HepG2 (cell line): Measurements from ENCODE around the gene MYOM1. TPM values are rescaled to one million over a fixed set of nuclear protein-coding genes. Genes with fewer than 3 reads are reported as not detected.

Experiments used
- ATAC-seq: fragments of 200-7000 bp; cut with Tn5 transposase; 3 replicates; pipeline ENCODE4 v1.9.1; 2020; ENCODE audit warnings: mild to moderate bottlenecking, moderate library complexity
- BruUV-seq: library from RNA; stranded (reverse); fragments of 400-500 nt; replicated peaks from 2 replicates; lab custom pipeline; 2021; lab: Mats Ljungman, UMichigan
- CTCF ChIA-PET: fragments of 300-600 bp; formaldehyde crosslinking; extraction: SDS; loops from one replicate; lab custom pipeline; 2021; ENCODE audit warnings: low total read pairs, inconsistent platforms, low intra/inter-chr PET ratio; lab: Yijun Ruan, JAX
- POLR2A ChIA-PET: fragments of 350-600 bp; sonication (Branson Sonifier 250); formaldehyde crosslinking; loops from one replicate; lab custom pipeline; 2020; ENCODE audit warnings: antibody characterized with exemption, inconsistent platforms; lab: Yijun Ruan, JAX
- DNase-seq: peaks from one replicate; pipeline ENCODE4 v3.0.0-alpha.2; 2015; ENCODE audit warnings: low spot score
- FAIRE-seq: peaks from 3 replicates; lab custom pipeline; 2011; peaks lifted over from hg19 to GRCh38; lab: Jason Lieb, UNC
- H2AFZ ChIP-seq: one replicate; pipeline ENCODE4 v1.6.1; 2011; ENCODE audit warnings: low read length, inconsistent platforms
- H3K27ac ChIP-seq: fragments of 300-600 bp; 3 replicates; pipeline ENCODE4 v1.8.0; 2011; ENCODE audit warnings: mixed run types, mild to moderate bottlenecking, mixed read lengths, low read length, inconsistent platforms; ENCODE audit not compliant: insufficient read depth; ENCODE audit errors: extremely low read length
- H3K27me3 ChIP-seq, 2 experiments: fragments of 200-600 bp in 1 of 2; 2 replicates in 1 of 2; 3 replicates in 1 of 2; pipeline versions ENCODE4 v1.6.0 to v1.8.0; 2011; ENCODE audit warnings: low read length in 2 of 2, mild to moderate bottlenecking in 2 of 2, moderate library complexity in 2 of 2, inconsistent platforms in 1 of 2; ENCODE audit not compliant: insufficient read depth in 2 of 2, control insufficient read depth in 1 of 2
- H3K36me3 ChIP-seq, 2 experiments: fragments of 200-600 bp in 1 of 2; replicated peaks in 1 of 2; 2 replicates in 1 of 2; 3 replicates in 1 of 2; pipeline versions ENCODE4 v1.5.1 to v1.8.0; 2011; ENCODE audit warnings: low read length in 2 of 2, inconsistent platforms in 1 of 2; ENCODE audit not compliant: insufficient read depth in 2 of 2, control insufficient read depth in 1 of 2
- H3K4me1 ChIP-seq: 2 replicates; pipeline ENCODE4 v1.5.1; 2012; ENCODE audit warnings: low read length, inconsistent platforms; ENCODE audit not compliant: insufficient read depth
- H3K4me2 ChIP-seq: 2 replicates; pipeline ENCODE4 v1.6.0; 2011; ENCODE audit warnings: low read depth, low read length, inconsistent platforms
- H3K4me3 ChIP-seq, 3 experiments: fragments of 200-600 bp in 1 of 3; sonication (generic), shearing (Covaris generic) in 1 of 3; replicated peaks in 1 of 3; 2 replicates each; pipeline ENCODE4 v1.5.1; 2011 to 2016; ENCODE audit warnings: low read length in 3 of 3, inconsistent platforms in 2 of 3, low read depth in 2 of 3, mild to moderate bottlenecking in 2 of 3, control low read depth in 1 of 3, mixed read lengths in 1 of 3; ENCODE audit not compliant: insufficient read depth in 1 of 3
- H3K79me2 ChIP-seq: one replicate; pipeline ENCODE4 v1.6.1; 2011; ENCODE audit warnings: low read length, inconsistent platforms; ENCODE audit not compliant: insufficient read depth
- H3K9ac ChIP-seq: 2 replicates; pipeline ENCODE4 v1.6.0; 2011; ENCODE audit warnings: mild to moderate bottlenecking, low read depth, low read length, inconsistent platforms; ENCODE audit not compliant: insufficient read depth
- H3K9me3 ChIP-seq: 2 replicates; pipeline ENCODE4 v1.5.1; 2012; ENCODE audit warnings: mild to moderate bottlenecking, low read length
- H4K20me1 ChIP-seq: 2 replicates; pipeline ENCODE4 v1.6.0; 2011; ENCODE audit warnings: inconsistent platforms, mild to moderate bottlenecking, low read length, moderate library complexity; ENCODE audit not compliant: insufficient read depth
- BHLHE40 ChIP-seq: IDR thresholded peaks from 2 replicates; pipeline ENCODE4 v1.6.1; 2011; ENCODE audit warnings: low read length, improper control_type of control experiment
- EP300 ChIP-seq, 3 experiments: sonication (generic) in 1 of 3; formaldehyde crosslinking in 1 of 3; IDR thresholded peaks; 2 replicates each; pipeline versions ENCODE4 v1.5.1 to v1.6.1; 2011 to 2020; ENCODE audit warnings: low read depth in 2 of 3, low read length in 2 of 3, borderline replicate concordance in 1 of 3, improper control_type of control experiment in 1 of 3, mild to moderate bottlenecking in 1 of 3, missing genetic modification reagents in 1 of 3, moderate library complexity in 1 of 3
- FOXJ3 ChIP-seq: sonication (generic); formaldehyde crosslinking; IDR thresholded peaks from 2 replicates; pipeline ENCODE4 v1.4.0; 2020; ENCODE audit warnings: missing genetic modification reagents, mild to moderate bottlenecking, borderline replicate concordance
- GTF2F1 ChIP-seq: fragments of 150-350 bp; IDR thresholded peaks from 2 replicates; pipeline ENCODE4 v1.6.1; 2014; ENCODE audit warnings: low read length
- HCFC1 ChIP-seq: fragments of 150-350 bp; IDR thresholded peaks from 2 replicates; pipeline ENCODE4 v1.6.1; 2014; ENCODE audit warnings: low read depth, low read length
- HOXD1 ChIP-seq: sonication (generic); formaldehyde crosslinking; IDR thresholded peaks from 2 replicates; pipeline ENCODE4 v1.5.0; 2020; ENCODE audit warnings: missing genetic modification reagents
- IKZF4 ChIP-seq: sonication (generic); formaldehyde crosslinking; IDR thresholded peaks from 2 replicates; pipeline ENCODE4 v1.5.1; 2020; ENCODE audit warnings: borderline replicate concordance, mild to moderate bottlenecking, low read depth, missing genetic modification reagents; ENCODE audit errors: not compliant biosample characterization
- KMT2B ChIP-seq: IDR thresholded peaks from 2 replicates; pipeline ENCODE4 v1.6.1; 2016; ENCODE audit warnings: missing genetic modification reagents, missing compliant biosample characterization
- MTA1 ChIP-seq: sonication (generic); formaldehyde crosslinking; IDR thresholded peaks from 2 replicates; pipeline ENCODE4 v1.4.0; 2020; ENCODE audit warnings: missing genetic modification reagents, mild to moderate bottlenecking, borderline replicate concordance
- ZBTB37 ChIP-seq: sonication (generic); formaldehyde crosslinking; IDR thresholded peaks from 2 replicates; pipeline ENCODE4 v1.4.0; 2020; ENCODE audit warnings: mild to moderate bottlenecking, missing genetic modification reagents
- ZFP1 ChIP-seq: IDR thresholded peaks from 2 replicates; pipeline ENCODE4 v1.6.1; 2016
- ZNF263 ChIP-seq: sonication (generic); formaldehyde crosslinking; IDR thresholded peaks from 2 replicates; pipeline ENCODE4 v1.4.0; 2020; ENCODE audit warnings: missing genetic modification reagents
- ZNF644 ChIP-seq: IDR thresholded peaks from 2 replicates; pipeline ENCODE4 v1.6.1; 2016; ENCODE audit warnings: low read depth
- ZNF670 ChIP-seq: sonication (generic); formaldehyde crosslinking; IDR thresholded peaks from 2 replicates; pipeline ENCODE4 v1.8.0; 2022; ENCODE audit warnings: mild to moderate bottlenecking, missing genetic modification reagents, borderline replicate concordance
- ZNF713 ChIP-seq: sonication (generic); formaldehyde crosslinking; IDR thresholded peaks from 2 replicates; pipeline ENCODE4 v1.4.0; 2020; ENCODE audit warnings: mild to moderate bottlenecking, missing genetic modification reagents
- ZNF883 ChIP-seq: sonication (generic); formaldehyde crosslinking; IDR thresholded peaks from 2 replicates; pipeline ENCODE4 v1.5.1; 2020; ENCODE audit warnings: mild to moderate bottlenecking, missing genetic modification reagents; ENCODE audit errors: not compliant biosample characterization
- ZSCAN12 ChIP-seq: sonication (generic); formaldehyde crosslinking; IDR thresholded peaks from 2 replicates; pipeline ENCODE4 v1.9.0; 2021; ENCODE audit warnings: mild to moderate bottlenecking, missing genetic modification reagents
- in situ Hi-C: cut with HindIII; loops from 2 replicates; pipeline ENCODE4 v1.10.0; 2017; ENCODE audit warnings: low pct_unique_long_range_greater_than_20kb; ENCODE audit not compliant: extremely low pct_ligation_motif_present
- intact Hi-C: fragments of 100-400 bp; cut with micrococcal nuclease; formaldehyde crosslinking; loops from one replicate; pipeline ENCODE4 v1.10.0; 2022; ENCODE audit not compliant: unreplicated experiment
- polyA plus RNA-seq, 8 experiments: library from polyadenylated mRNA; depleted of rRNA in 3 of 8; stranded (reverse) in 7 of 8; unstranded in 1 of 8; fragments of >200 nt; fragmentation: Illumina TruSeq in 4 of 8; extraction: Trizol in 4 of 8; gene quantifications; 2 replicates each; pipeline versions ENCODE4 v1.2.1 to v1.2.3, GENCODE V29; 2011 to 2016; ENCODE audit warnings: low read depth in 4 of 8, missing spikeins in 1 of 8, mixed read lengths in 1 of 8; ENCODE audit not compliant: insufficient read depth in 1 of 8
- total RNA-seq, 5 experiments: library from RNA; depleted of rRNA; stranded (reverse); fragments of >200 nt; fragmentation: Illumina TruSeq; extraction: Trizol; gene quantifications; 2 replicates each; pipeline ENCODE4 v1.2.3, GENCODE V29; 2016; ENCODE audit warnings: low read depth in 1 of 5
- TF ChIP-seq, protein P1 (sequence below): sonication (generic); formaldehyde crosslinking; IDR thresholded peaks from 2 replicates; pipeline ENCODE4 v1.8.1; 2023; ENCODE audit warnings: missing genetic modification reagents, mild to moderate bottlenecking, borderline replicate concordance
- TF ChIP-seq, protein P2 (sequence below): sonication (generic); formaldehyde crosslinking; IDR thresholded peaks from 2 replicates; pipeline ENCODE4 v1.8.0; 2022; ENCODE audit warnings: mild to moderate bottlenecking, missing genetic modification reagents, moderate library complexity
- TF ChIP-seq, protein P3 (sequence below): IDR thresholded peaks from 2 replicates; pipeline ENCODE4 v1.6.1; 2016

Gene MYOM1
- total and polyA plus RNA-seq, 2 of the 13 experiments (the other 11 are each of a cell fraction or from before 2014, with no cell fraction given) = 0.46 to 0.98 TPM

DNA sequence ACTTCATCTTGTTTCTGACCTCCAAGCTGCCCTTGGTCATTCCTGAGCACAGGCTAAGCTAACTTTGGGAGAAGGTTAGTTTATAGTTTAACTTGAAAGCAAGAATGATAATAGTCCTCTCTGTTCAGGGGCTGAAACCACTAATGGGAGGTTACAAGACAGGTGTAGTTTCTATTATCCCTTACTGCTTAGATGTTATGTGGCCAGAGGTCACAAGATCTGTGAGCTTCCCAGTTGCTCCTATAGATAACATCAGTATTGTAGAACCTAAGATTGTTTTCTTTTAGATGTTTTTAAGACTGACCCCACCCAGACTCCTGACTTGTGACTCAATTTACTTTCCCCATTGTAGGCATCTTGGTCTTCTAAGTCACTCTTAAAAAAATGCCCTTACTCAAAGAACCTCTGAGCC is 112.0 kb downstream of the MYOM1 start:
- POLR2A ChIA-PET = no interaction called here
- TF ChIP-seq GTF2F1 (no peak), FOXJ3 (CRISPR knock-in tag) (peak; percentile 47; the same call in 1 of the 2 replicates), IKZF4 (CRISPR knock-in tag) (no peak), EP300 (IDR thresholded peaks at IDR 0.05; ENCODE audit: low read depth in 2 of 2, low read length in 2 of 2) (peak in 1 of 2 experiments; percentile 68; a peak in 2 of 4 replicates), EP300 (CRISPR knock-in tag; IDR thresholded peaks at IDR 0.05; ENCODE audit: borderline replicate concordance) (no peak; the same call in 1 of the 2 replicates), HOXD1 (CRISPR knock-in tag) (no peak), ZNF644 (CRISPR knock-in tag) (0 out of 2 replicates have a peak, but pooled peaks have one; percentile 33), HCFC1 (no peak), ZNF883 (CRISPR knock-in tag) (no peak), KMT2B (no peak), ZFP1 (no peak), ZNF670 (CRISPR knock-in tag) (no peak), BHLHE40 (no peak), ZNF713 (CRISPR knock-in tag) (no peak), ZNF263 (CRISPR knock-in tag) (no peak), ZSCAN12 (no peak), ZBTB37 (CRISPR knock-in tag) (no peak), MTA1 (CRISPR knock-in tag) (no peak)
- TF ChIP-seq, protein P1, sequence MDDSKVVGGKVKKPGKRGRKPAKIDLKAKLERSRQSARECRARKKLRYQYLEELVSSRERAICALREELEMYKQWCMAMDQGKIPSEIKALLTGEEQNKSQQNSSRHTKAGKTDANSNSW = no peak
- TF ChIP-seq, protein P2, sequence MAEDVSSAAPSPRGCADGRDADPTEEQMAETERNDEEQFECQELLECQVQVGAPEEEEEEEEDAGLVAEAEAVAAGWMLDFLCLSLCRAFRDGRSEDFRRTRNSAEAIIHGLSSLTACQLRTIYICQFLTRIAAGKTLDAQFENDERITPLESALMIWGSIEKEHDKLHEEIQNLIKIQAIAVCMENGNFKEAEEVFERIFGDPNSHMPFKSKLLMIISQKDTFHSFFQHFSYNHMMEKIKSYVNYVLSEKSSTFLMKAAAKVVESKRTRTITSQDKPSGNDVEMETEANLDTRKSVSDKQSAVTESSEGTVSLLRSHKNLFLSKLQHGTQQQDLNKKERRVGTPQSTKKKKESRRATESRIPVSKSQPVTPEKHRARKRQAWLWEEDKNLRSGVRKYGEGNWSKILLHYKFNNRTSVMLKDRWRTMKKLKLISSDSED (CRISPR knock-in tag) = no peak
- TF ChIP-seq, protein P3, sequence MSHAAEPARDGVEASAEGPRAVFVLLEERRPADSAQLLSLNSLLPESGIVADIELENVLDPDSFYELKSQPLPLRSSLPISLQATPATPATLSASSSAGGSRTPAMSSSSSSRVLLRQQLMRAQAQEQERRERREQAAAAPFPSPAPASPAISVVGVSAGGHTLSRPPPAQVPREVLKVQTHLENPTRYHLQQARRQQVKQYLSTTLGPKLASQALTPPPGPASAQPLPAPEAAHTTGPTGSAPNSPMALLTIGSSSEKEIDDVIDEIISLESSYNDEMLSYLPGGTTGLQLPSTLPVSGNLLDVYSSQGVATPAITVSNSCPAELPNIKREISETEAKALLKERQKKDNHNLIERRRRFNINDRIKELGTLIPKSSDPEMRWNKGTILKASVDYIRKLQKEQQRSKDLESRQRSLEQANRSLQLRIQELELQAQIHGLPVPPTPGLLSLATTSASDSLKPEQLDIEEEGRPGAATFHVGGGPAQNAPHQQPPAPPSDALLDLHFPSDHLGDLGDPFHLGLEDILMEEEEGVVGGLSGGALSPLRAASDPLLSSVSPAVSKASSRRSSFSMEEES = peak; percentile 62; the same call in 1 of the 2 replicates

More for the DNA sequence above, 112.0 kb downstream of the MYOM1 start:
- Histone ChIP-seq H3K79me2 (no peaks in the 10 kb centered on the region), H4K20me1 (no peaks in the 10 kb centered on the region), H3K4me3 (no peak overlapping the region), H2AFZ (no peak overlapping the region), H3K4me2 (peak overlapping the region; percentile 37; the same call in 1 of the 2 replicates), H3K9me3 (no peaks in the 10 kb centered on the region), H3K27me3 (no peaks in the 10 kb centered on the region), H3K36me3 (no peaks in the 10 kb centered on the region), H3K9ac (0 out of 2 replicates have a peak overlapping the region, but pooled peaks have one; percentile 7), H3K27ac (peak overlapping the region; percentile 51), H3K4me1 (peaks cover 80% of the 10 kb centered on the region)
- DNase-seq (peak; percentile 74), FAIRE-seq (peak; percentile 34), ATAC-seq (peak; percentile 87)
- CTCF ChIA-PET = no interaction called here
- intact Hi-C loops (no loop called here), in situ Hi-C loops (no loop called here)
- BruUV-seq = no TSS peak
